AG04450 (cell line): ENCODE data around the gene LMLN. TPM values are rescaled to one million over a fixed set of nuclear protein-coding genes. Genes with fewer than 3 reads are reported as not detected.
"Not testable (repeated sequence)": the region's sequence is repeated elsewhere in the genome, so short reads cannot be mapped to it uniquely, and the experiment has no call there.

ENCODE experiments used
- CTCF ChIA-PET: fragments of 300-600, 350-600 bp; formaldehyde crosslinking; extraction: SDS; loops from one replicate; lab custom pipeline; 2022; ENCODE audit warnings: antibody characterized with exemption, inconsistent platforms; lab: Charles Lee
- POLR2A ChIA-PET: fragments of 350-600 bp; formaldehyde crosslinking; extraction: SDS; loops from one replicate; lab custom pipeline; 2021; ENCODE audit warnings: antibody characterized with exemption, inconsistent platforms; lab: Yijun Ruan, JAX
- DNase-seq: peaks from one replicate; pipeline ENCODE4 v3.0.0-alpha.2; 2011; ENCODE audit warnings: low read depth, low spot score
- H3K27ac ChIP-seq: one replicate; pipeline ENCODE4 v1.5.1; 2012; ENCODE audit warnings: low read depth, low read length, control low read depth
- H3K27me3 ChIP-seq: one replicate; pipeline ENCODE4 v1.6.0; 2012; ENCODE audit warnings: low read length; ENCODE audit not compliant: control insufficient read depth, insufficient read depth
- H3K4me3 ChIP-seq: 2 replicates; pipeline ENCODE4 v1.5.1; 2011; ENCODE audit warnings: mild to moderate bottlenecking, low read depth, low read length, control low read depth
- H3K9me3 ChIP-seq: 2 replicates; pipeline ENCODE4 v1.5.1; 2012; ENCODE audit warnings: low read length; ENCODE audit not compliant: control insufficient read depth, insufficient read depth
- polyA minus RNA-seq: library from RNA; depleted of rRNA, polyadenylated mRNA; stranded (reverse); fragments of >200 nt; gene quantifications from 2 replicates; pipeline ENCODE4 v1.2.3, GENCODE V29; 2011; rRNA and poly(A)+ RNA removed
- polyA plus RNA-seq: library from polyadenylated mRNA; depleted of rRNA; stranded (reverse); fragments of >200 nt; gene quantifications from 2 replicates; pipeline ENCODE4 v1.2.3, GENCODE V29; 2011; rRNA removed
- TF ChIP-seq, protein P1 (sequence below): IDR thresholded peaks from 2 replicates; pipeline ENCODE4 v1.5.1; 2011; ENCODE audit warnings: low read depth, low read length, control low read depth, inconsistent platforms

The LMLN gene, protein sequence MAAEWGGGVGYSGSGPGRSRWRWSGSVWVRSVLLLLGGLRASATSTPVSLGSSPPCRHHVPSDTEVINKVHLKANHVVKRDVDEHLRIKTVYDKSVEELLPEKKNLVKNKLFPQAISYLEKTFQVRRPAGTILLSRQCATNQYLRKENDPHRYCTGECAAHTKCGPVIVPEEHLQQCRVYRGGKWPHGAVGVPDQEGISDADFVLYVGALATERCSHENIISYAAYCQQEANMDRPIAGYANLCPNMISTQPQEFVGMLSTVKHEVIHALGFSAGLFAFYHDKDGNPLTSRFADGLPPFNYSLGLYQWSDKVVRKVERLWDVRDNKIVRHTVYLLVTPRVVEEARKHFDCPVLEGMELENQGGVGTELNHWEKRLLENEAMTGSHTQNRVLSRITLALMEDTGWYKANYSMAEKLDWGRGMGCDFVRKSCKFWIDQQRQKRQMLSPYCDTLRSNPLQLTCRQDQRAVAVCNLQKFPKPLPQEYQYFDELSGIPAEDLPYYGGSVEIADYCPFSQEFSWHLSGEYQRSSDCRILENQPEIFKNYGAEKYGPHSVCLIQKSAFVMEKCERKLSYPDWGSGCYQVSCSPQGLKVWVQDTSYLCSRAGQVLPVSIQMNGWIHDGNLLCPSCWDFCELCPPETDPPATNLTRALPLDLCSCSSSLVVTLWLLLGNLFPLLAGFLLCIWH
- polyA plus RNA-seq (5.1 and 6.4 TPM in 2 replicates), polyA minus RNA-seq (9.1 TPM in 2 replicates)

DNA sequence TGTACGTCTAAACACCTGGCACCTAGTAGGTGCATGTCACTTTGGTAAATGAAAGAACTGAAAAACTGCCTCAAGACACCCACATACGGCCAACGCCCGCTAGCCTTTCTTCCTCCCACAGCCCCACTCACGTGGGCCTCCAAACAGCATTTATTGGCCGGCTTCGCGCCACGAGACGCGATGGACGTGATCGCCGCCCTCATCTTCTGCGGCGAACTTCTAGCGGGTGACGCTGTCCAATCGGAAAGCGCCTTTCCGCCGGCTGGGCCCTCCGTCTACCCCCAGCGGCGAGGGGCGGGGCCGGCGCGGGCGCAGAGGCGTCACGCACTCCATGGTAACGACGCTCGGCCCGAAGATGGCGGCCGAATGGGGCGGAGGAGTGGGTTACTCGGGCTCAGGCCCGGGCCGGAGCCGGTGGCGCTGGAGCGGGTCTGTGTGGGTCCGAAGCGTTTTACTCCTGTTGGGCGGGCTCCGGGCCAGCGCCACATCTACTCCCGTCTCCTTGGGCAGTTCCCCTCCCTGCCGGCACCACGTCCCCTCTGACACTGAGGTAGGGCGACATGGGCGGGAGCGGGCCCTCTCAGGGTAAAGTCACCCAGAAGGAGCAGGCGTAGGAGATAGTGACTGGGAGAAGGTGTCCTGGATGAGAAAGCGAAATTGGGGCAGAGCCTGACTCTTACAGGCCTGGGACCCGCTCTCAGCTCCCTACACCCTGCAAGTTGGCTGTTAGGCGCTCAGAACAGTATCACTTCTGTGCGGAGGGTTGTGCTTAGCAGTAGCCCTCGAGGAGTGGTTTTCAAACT is at the start of gene LMLN:
TSS of gene LMLN (plus strand) at position 327 of the 803 bp plus-strand sequence. CDS start at position 356, 29 bp downstream.
- ChIA-PET CTCF (no interaction called here), POLR2A (no interaction called here)
- Histone ChIP-seq H3K4me3 (peak within 1 kb of the TSS; percentile 90), H3K27me3 (no peaks in the 10 kb centered on the region), H3K9me3 (no peaks in the 10 kb centered on the region), H3K27ac (peak within 1 kb of the TSS; percentile 76)
- TF ChIP-seq, protein P1, sequence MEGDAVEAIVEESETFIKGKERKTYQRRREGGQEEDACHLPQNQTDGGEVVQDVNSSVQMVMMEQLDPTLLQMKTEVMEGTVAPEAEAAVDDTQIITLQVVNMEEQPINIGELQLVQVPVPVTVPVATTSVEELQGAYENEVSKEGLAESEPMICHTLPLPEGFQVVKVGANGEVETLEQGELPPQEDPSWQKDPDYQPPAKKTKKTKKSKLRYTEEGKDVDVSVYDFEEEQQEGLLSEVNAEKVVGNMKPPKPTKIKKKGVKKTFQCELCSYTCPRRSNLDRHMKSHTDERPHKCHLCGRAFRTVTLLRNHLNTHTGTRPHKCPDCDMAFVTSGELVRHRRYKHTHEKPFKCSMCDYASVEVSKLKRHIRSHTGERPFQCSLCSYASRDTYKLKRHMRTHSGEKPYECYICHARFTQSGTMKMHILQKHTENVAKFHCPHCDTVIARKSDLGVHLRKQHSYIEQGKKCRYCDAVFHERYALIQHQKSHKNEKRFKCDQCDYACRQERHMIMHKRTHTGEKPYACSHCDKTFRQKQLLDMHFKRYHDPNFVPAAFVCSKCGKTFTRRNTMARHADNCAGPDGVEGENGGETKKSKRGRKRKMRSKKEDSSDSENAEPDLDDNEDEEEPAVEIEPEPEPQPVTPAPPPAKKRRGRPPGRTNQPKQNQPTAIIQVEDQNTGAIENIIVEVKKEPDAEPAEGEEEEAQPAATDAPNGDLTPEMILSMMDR: no peak
- DNase-seq: peak; percentile 90

DNA sequence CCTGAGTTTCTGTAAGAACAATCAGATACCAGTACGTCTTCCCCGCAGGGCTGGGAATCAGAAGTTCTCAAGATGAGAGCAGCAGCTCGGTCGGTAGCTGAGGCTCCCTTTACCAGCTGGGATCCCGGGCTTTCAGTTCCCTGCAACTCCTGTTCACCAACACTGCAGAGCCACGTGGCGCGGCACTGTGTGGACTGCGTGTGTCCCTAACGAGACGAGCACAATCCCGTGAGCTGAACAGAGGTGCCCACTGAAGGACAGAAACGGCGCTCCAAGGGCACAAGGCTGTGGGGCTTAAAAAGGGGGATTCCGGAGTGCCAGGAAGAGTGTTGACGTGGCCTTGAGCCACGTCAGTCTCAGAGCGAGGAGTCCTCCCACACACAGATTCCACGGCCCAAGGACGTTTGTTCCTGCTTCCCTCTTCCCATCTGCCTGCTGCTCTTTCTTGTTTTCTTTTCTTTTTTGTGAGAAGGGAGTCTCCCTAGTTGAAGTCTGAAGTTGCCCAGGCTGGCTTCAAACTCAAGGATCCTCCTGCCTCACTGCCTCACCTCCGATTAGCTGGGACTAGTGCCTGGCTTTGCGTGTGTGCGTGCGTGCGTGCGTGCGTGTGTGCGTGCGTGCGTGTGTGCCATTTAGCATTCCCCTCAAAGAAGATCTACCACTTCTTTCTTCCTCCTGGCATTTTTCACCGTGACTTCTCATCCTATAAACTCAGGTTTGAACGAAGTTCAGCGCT is 47.1 kb upstream of the LMLN start:
- H3K9me3 ChIP-seq: no peaks in the 10 kb centered on the region; the same call in 1 of the 2 replicates
- TF ChIP-seq, protein P1: no peak
- DNase-seq: no peak
- H3K27ac ChIP-seq: no peak overlapping the region
- H3K27me3 ChIP-seq: no peaks in the 10 kb centered on the region
- ChIA-PET POLR2A (no interaction called here), CTCF (interaction anchor here (1.1 to 1.8 kb wide), 3 partner anchors 7 to 167 kb away, joined by 3 to 5 read pairs (median 4); no protein-coding TSS in a partner anchor)
- no peak overlapping the region for H3K4me3 ChIP-seq

DNA sequence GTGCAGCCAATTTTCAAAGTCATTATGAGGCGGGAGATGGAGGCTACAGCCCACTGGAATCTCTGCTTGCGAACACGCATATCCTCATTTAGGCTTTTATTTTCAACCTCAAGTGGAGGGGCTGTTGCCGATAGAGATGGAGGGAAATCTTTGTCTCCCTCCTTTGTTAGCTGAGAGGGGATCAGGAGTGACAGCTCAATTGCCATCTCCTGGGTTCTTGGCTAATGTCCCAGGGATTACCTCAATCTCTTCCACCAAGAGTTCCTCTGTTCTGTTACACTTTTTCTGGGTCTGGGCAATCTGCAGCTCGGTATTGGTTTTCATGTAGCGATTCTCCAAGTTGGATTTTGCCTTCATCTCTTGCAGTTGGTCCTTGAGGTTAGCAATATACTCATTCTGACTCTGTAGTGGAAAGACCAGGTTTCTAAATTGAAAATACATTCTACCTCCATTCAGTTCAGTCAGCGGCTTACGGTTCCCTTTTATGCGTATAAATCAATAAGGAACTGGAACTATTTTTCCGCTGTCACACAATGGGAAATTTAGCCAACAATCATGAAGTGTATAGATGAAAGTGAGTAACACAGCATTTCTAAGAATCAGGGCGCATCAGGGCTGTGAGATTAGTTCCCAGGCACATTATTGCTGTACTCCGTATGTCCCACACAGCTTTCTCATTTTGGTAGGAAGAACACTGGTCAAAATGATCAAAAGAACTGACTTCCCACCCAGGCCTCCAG is 46.2 kb upstream of the LMLN start:
- Histone ChIP-seq H3K9me3 (no peaks in the 10 kb centered on the region; the same call in 1 of the 2 replicates), H3K27me3 (no peaks in the 10 kb centered on the region), H3K4me3 (no peak overlapping the region), H3K27ac (no peak overlapping the region)
- CTCF ChIA-PET: interaction anchor here (1.7 kb wide), 1 partner anchor 8 kb away, joined by 5 read pairs; no protein-coding TSS in a partner anchor
- TF ChIP-seq, protein P1: no peak
- POLR2A ChIA-PET: no interaction called here
- no peak for DNase-seq

DNA sequence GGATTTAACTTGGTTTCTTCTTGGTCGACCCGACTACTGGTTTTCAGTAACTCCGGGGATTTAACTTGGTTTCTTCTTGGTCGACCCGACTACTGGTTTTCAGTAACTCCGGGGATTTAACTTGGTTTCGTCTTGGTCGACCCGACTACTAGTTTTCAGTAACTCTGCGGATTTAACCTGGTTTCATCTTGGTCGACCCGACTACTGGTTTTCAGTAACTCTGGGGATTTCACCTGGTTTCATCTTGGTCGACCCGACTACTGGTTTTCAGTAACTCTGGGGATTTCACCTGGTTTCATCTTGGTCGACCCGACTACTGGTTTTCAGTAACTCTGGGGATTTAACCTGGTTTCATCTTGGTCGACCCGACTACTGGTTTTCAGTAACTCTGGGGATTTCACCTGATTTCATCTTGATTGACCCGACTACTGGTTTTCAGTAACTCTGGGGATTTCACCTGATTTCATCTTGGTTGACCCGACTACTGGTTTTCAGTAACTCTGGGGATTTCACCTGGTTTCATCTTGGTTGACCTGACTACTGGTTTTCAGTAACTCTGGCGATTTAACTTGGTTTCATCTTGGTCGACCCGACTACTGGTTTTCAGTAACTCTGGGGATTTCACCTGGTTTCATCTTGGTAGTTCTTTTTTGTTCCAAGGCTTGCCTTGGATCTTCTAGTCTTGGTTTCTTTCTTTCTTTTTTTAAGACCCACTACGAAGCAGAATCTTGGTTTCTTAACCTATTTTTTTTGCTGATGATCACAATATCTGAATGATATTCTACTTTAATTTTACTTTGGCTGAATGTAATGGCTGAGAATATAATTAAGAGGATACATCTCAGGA is 38.4 kb upstream of the LMLN start:
- H3K27ac ChIP-seq, H3K4me3 ChIP-seq, POLR2A ChIA-PET, H3K27me3 ChIP-seq, DNase-seq, CTCF ChIA-PET, H3K9me3 ChIP-seq: not testable (repeated sequence)
